H9 (cell line): ENCODE data around the gene SLC25A19. TPM values are rescaled to one million over a fixed set of nuclear protein-coding genes. Genes with fewer than 3 reads are reported as not detected.
A peak's percentile ranks its signal among the peaks of the same experiment; 100 is the strongest.

Experiments used
- DNase-seq: peaks from one replicate; pipeline ENCODE4 v3.0.0-alpha.2; 2017
- H2AFZ ChIP-seq: one replicate; pipeline ENCODE4 v1.6.1; 2013; ENCODE audit warnings: mild to moderate bottlenecking, low read length, control low read depth, moderate library complexity
- H2AK5ac ChIP-seq: 2 replicates; pipeline ENCODE4 v1.6.1; 2013; ENCODE audit warnings: low read length, control low read depth, mixed read lengths; ENCODE audit not compliant: insufficient read length
- H2BK120ac ChIP-seq: one replicate; pipeline ENCODE4 v1.6.1; 2013; ENCODE audit warnings: low read depth, mild to moderate bottlenecking, low read length, control low read depth, inconsistent platforms; ENCODE audit not compliant: poor library complexity, severe bottlenecking
- H2BK12ac ChIP-seq: 2 replicates; pipeline ENCODE4 v1.6.1; 2013; ENCODE audit warnings: low read length, control low read depth, mixed read lengths, low read depth; ENCODE audit not compliant: insufficient read length
- H2BK15ac ChIP-seq: 2 replicates; pipeline ENCODE4 v1.6.1; 2013; ENCODE audit warnings: low read depth, low read length, control low read depth
- H2BK20ac ChIP-seq: one replicate; pipeline ENCODE4 v1.6.1; 2013; ENCODE audit warnings: low read depth, mild to moderate bottlenecking, low read length, control low read depth, inconsistent platforms; ENCODE audit not compliant: poor library complexity, severe bottlenecking
- H2BK5ac ChIP-seq: 2 replicates; pipeline ENCODE4 v1.6.1; 2013; ENCODE audit warnings: low read length, control low read depth, mixed read lengths; ENCODE audit not compliant: insufficient read length
- H3K14ac ChIP-seq: 2 replicates; pipeline ENCODE4 v1.6.1; 2013; ENCODE audit warnings: low read length, control low read depth; ENCODE audit not compliant: insufficient read depth
- H3K18ac ChIP-seq: 2 replicates; pipeline ENCODE4 v1.6.1; 2013; ENCODE audit warnings: low read depth, mild to moderate bottlenecking, mixed read lengths, low read length, control low read depth; ENCODE audit not compliant: insufficient read length
- H3K23ac ChIP-seq: 2 replicates; pipeline ENCODE4 v1.6.1; 2013; ENCODE audit warnings: low read length, control low read depth, mixed read lengths, low read depth; ENCODE audit not compliant: insufficient read length
- H3K23me2 ChIP-seq: 2 replicates; pipeline ENCODE4 v1.6.1; 2013; ENCODE audit warnings: low read depth, mild to moderate bottlenecking, mixed read lengths, low read length, control low read depth; ENCODE audit not compliant: insufficient read length, poor library complexity, severe bottlenecking
- H3K27ac ChIP-seq: 2 replicates; pipeline ENCODE4 v1.5.1; 2013; ENCODE audit warnings: low read length, control low read depth, mixed read lengths, low read depth; ENCODE audit not compliant: insufficient read length
- H3K27me3 ChIP-seq: 2 replicates; pipeline ENCODE4 v1.6.1; 2013; ENCODE audit warnings: low read length, control low read depth, inconsistent platforms; ENCODE audit not compliant: insufficient read depth
- H3K4ac ChIP-seq: 2 replicates; pipeline ENCODE4 v1.6.1; 2013; ENCODE audit warnings: low read depth, mild to moderate bottlenecking, control low read depth, inconsistent platforms, low read length, moderate library complexity
- H3K4me1 ChIP-seq: 2 replicates; pipeline ENCODE4 v1.6.1; 2013; ENCODE audit warnings: low read length, control low read depth, inconsistent platforms; ENCODE audit not compliant: insufficient read depth
- H3K4me2 ChIP-seq: 2 replicates; pipeline ENCODE4 v1.6.1; 2013; ENCODE audit warnings: low read length, control low read depth, mixed read lengths; ENCODE audit not compliant: insufficient read length, insufficient read depth
- H3K56ac ChIP-seq: 2 replicates; pipeline ENCODE4 v1.6.1; 2013; ENCODE audit warnings: low read depth, mild to moderate bottlenecking, mixed read lengths, low read length, control low read depth; ENCODE audit not compliant: insufficient read length
- H3K79me1 ChIP-seq: 2 replicates; pipeline ENCODE4 v1.6.1; 2013; ENCODE audit warnings: low read depth, mild to moderate bottlenecking, moderate library complexity, low read length, control low read depth, inconsistent platforms; ENCODE audit not compliant: insufficient read depth, poor library complexity, severe bottlenecking
- H3K79me2 ChIP-seq: 2 replicates; pipeline ENCODE4 v1.6.1; 2013; ENCODE audit warnings: low read length, control low read depth, inconsistent platforms; ENCODE audit not compliant: insufficient read depth
- H3K9ac ChIP-seq: 2 replicates; pipeline ENCODE4 v1.6.1; 2013; ENCODE audit warnings: low read length, control low read depth, mixed read lengths; ENCODE audit not compliant: insufficient read length; ENCODE audit errors: extremely low read depth
- H3K9me3 ChIP-seq: one replicate; pipeline ENCODE4 v1.6.1; 2013; ENCODE audit warnings: low read depth, low read length, inconsistent platforms; ENCODE audit not compliant: control insufficient read depth
- H3T11ph ChIP-seq: one replicate; pipeline ENCODE4 v1.6.1; 2013; ENCODE audit warnings: mild to moderate bottlenecking, low read length, control low read depth, inconsistent platforms
- H4K20me1 ChIP-seq: one replicate; pipeline ENCODE4 v1.6.1; 2013; ENCODE audit not compliant: control insufficient read depth, insufficient read length, insufficient read depth
- H4K5ac ChIP-seq: 2 replicates; pipeline ENCODE4 v1.6.1; 2013; ENCODE audit warnings: low read depth, mild to moderate bottlenecking, mixed read lengths, low read length, control low read depth; ENCODE audit not compliant: insufficient read length
- H4K8ac ChIP-seq: replicated peaks from 2 replicates; pipeline ENCODE4 v1.6.1; 2013; ENCODE audit warnings: low read length, control low read depth, mixed read lengths, low read depth; ENCODE audit not compliant: insufficient read length
- H4K91ac ChIP-seq: 2 replicates; pipeline ENCODE4 v1.6.1; 2013; ENCODE audit warnings: low read depth, mild to moderate bottlenecking, moderate library complexity, mixed read lengths, low read length, control low read depth; ENCODE audit not compliant: insufficient read length
- H3K27ac Mint-ChIP-seq, 3 experiments: 2 replicates in 2 of 3; 3 replicates in 1 of 3; pipeline ENCODE4 v1.8.0; 2020 to 2021; ENCODE audit warnings: mixed read lengths in 3 of 3, mild to moderate bottlenecking in 1 of 3, moderate library complexity in 1 of 3
- H3K27me3 Mint-ChIP-seq: 2 replicates; pipeline ENCODE4 v1.8.0; 2021; ENCODE audit warnings: low read depth, mild to moderate bottlenecking, moderate library complexity, mixed read lengths
- H3K36me3 Mint-ChIP-seq, 3 experiments: 2 replicates in 2 of 3; 3 replicates in 1 of 3; pipeline ENCODE4 v1.8.0; 2020 to 2021; ENCODE audit warnings: low read depth in 3 of 3, mixed read lengths in 3 of 3; ENCODE audit not compliant: insufficient read depth in 1 of 3
- H3K4me1 Mint-ChIP-seq, 2 experiments: 2 replicates each; pipeline ENCODE4 v1.8.0; 2020; ENCODE audit warnings: mixed read lengths in 2 of 2
- H3K4me3 Mint-ChIP-seq, 2 experiments: 2 replicates in 1 of 2; 3 replicates in 1 of 2; pipeline ENCODE4 v1.8.0; 2020 to 2021; ENCODE audit warnings: mild to moderate bottlenecking in 2 of 2, mixed read lengths in 2 of 2, moderate library complexity in 1 of 2
- H3K9me3 Mint-ChIP-seq, 2 experiments: 2 replicates in 1 of 2; 3 replicates in 1 of 2; pipeline ENCODE4 v1.8.0; 2020; ENCODE audit warnings: mild to moderate bottlenecking in 2 of 2, mixed read lengths in 2 of 2, moderate library complexity in 1 of 2
- CTCF ChIP-seq: fragments of 200-600 bp; sonication (generic); conservative IDR thresholded peaks from 3 replicates; pipeline ENCODE4 v1.8.0; 2021; ENCODE audit warnings: antibody characterized with exemption, mild to moderate bottlenecking
- WGBS: extraction: QIAGEN DNeasy Blood & Tissue Kit; methylation state at CpG from one replicate; pipeline ENCODE4 v1.1.7; 2013; ENCODE audit warnings: missing lambda C conversion rate, low lambda C conversion rate, mixed read lengths; ENCODE audit not compliant: insufficient read length; ENCODE audit errors: extremely low coverage; 5-methylcytosine and 5-hydroxymethylcytosine counted together
- total RNA-seq: library from RNA; stranded (reverse); gene quantifications from 2 replicates; pipeline ENCODE4 v1.2.1, GENCODE V29; 2021

Gene SLC25A19
- total RNA-seq, 1 experiment from 2014 or later = 24.2 TPM

GRCh38 chr17:75288770-75289114 lies 491 bp downstream of the SLC25A19 start:
- no peak overlapping the region; the same call in 1 of the 2 replicates for H3K14ac ChIP-seq
- no peak overlapping the region for H3K23ac ChIP-seq
- H2BK120ac ChIP-seq = no peak overlapping the region
- no peak overlapping the region for H3K56ac ChIP-seq
- no peaks in the 10 kb centered on the region for H3K79me2 ChIP-seq
- peak; percentile 67 for DNase-seq
- no peak overlapping the region for H2AFZ ChIP-seq
- no peaks in the 10 kb centered on the region; the same call in 1 of the 2 replicates for H3K27me3 Mint-ChIP-seq
- no peaks in the 10 kb centered on the region; a peak in 1 of 5 replicates for H3K9me3 Mint-ChIP-seq
- no peak overlapping the region for H4K5ac ChIP-seq
- peak overlapping the region; percentile 85 for H3K4me2 ChIP-seq
- H3K18ac ChIP-seq = no peak overlapping the region
- no peaks in the 10 kb centered on the region for H3K27me3 ChIP-seq
- H4K91ac ChIP-seq = no peak overlapping the region
- H3K27ac Mint-ChIP-seq = peak overlapping the region in 1 of 3 experiments; percentile 61; a peak in 1 of 7 replicates
- H4K20me1 ChIP-seq = no peaks in the 10 kb centered on the region
- H3K4me3 Mint-ChIP-seq = peak overlapping the region; percentile 89 to 93
- H3K4ac ChIP-seq = no peak overlapping the region
- no peaks in the 10 kb centered on the region for H3K4me1 ChIP-seq
- WGBS = no CpG with 5 or more reads among the region's 14 CpGs
- H3K23me2 ChIP-seq = peaks cover 7% of the 10 kb centered on the region
- peaks cover 8 to 10% of the 10 kb centered on the region in 2 experiments for H3K4me1 Mint-ChIP-seq
- no peak overlapping the region for H4K8ac ChIP-seq
- no peak overlapping the region for H2BK12ac ChIP-seq
- H2BK5ac ChIP-seq = no peak overlapping the region
- peak overlapping the region; percentile 65 for H3K9ac ChIP-seq
- H3K27ac ChIP-seq = no peak overlapping the region
- H3K36me3 Mint-ChIP-seq = peaks cover 4 to 25% (median 8%) of the 10 kb centered on the region in 3 experiments; a peak in 6 of 7 replicates
- no peak for TF ChIP-seq CTCF
- H3K9me3 ChIP-seq = no peaks in the 10 kb centered on the region
- no peak overlapping the region for H2AK5ac ChIP-seq
- H3K79me1 ChIP-seq = no peaks in the 10 kb centered on the region
- no peak overlapping the region for H2BK20ac ChIP-seq
- no peak overlapping the region for H2BK15ac ChIP-seq
- no peak overlapping the region for H3T11ph ChIP-seq
